Right cardiac atrium (tissue), 5 donors: ENCODE results near the gene GHRH. TPM values are rescaled to one million over a fixed set of nuclear protein-coding genes. Genes with fewer than 3 reads are reported as not detected.
A peak's percentile ranks its signal among the peaks of the same experiment; 100 is the strongest.

Experiments used
- ATAC-seq, 2 donors: fragments of 200-7000 bp; cut with Tn5 transposase; one replicate each; pipeline versions ENCODE4 v1.8.0 to v1.9.1; 2020; ENCODE audit warnings: moderate library complexity in 2 of 2, mild to moderate bottlenecking in 1 of 2
- DNase-seq, 3 donors: peaks; one replicate each; pipeline ENCODE4 v3.0.0-alpha.2; 2020
- H3K27ac ChIP-seq: one replicate; pipeline ENCODE4 v1.5.1; 2013; ENCODE audit warnings: mild to moderate bottlenecking, low read length, control low read depth, moderate library complexity
- H3K27me3 ChIP-seq: one replicate; pipeline ENCODE4 v1.6.1; 2013; ENCODE audit not compliant: control insufficient read depth, insufficient read depth
- H3K4me1 ChIP-seq: one replicate; pipeline ENCODE4 v1.6.1; 2013; ENCODE audit warnings: low read length; ENCODE audit not compliant: control insufficient read depth, insufficient read depth
- H3K4me3 ChIP-seq: one replicate; pipeline ENCODE4 v1.5.1; 2013; ENCODE audit warnings: low read length, control low read depth
- H3K9me3 ChIP-seq: one replicate; pipeline ENCODE4 v1.6.1; 2013; ENCODE audit warnings: low read length; ENCODE audit not compliant: control insufficient read depth
- WGBS: extraction: QIAGEN DNeasy Blood & Tissue Kit; methylation state at CpG from one replicate; pipeline ENCODE4 v1.1.7; 2013; 5-methylcytosine and 5-hydroxymethylcytosine counted together
- intact Hi-C, 4 donors: fragments of 100-400 bp; cut with DNase I; formaldehyde crosslinking; loops; one replicate each; pipeline versions ENCODE4 v1.11.0 to v1.14.0; 2022 to 2023
- polyA plus RNA-seq: library from polyadenylated mRNA; stranded (reverse); fragments of 200-250 nt; gene quantifications from one replicate; pipeline ENCODE4 v1.2.3, GENCODE V29; 2013
- total RNA-seq, 4 donors: library from RNA; stranded (reverse); fragmentation: NEBNext Ultra II Directional; extraction: Animal tissue kit (Norgen Biotek cat#: 25700); gene quantifications; one replicate each; pipeline ENCODE4 v1.2.1, GENCODE V29; 2021
- donor health status: healthy with polysubstance abuse.
- donor health status: DM: no; HTN: yes; CAD: no.
- donor health status: DM: no; HTN: no; CAD: no.
- donor health status: DM: no; HTN: yes; CAD: no; lungs with severe emphysema.
- donor health status: DM: yes; HTN: yes; CAD: no.

Gene GHRH
- total and polyA plus RNA-seq, 5 donors: 7.3 to 23.5 (median 17.2) TPM

GRCh38 chr20:37246736-37247135 is 14.9 kb downstream of the GHRH start:
- Histone ChIP-seq H3K27ac (no peak overlapping the region), H3K27me3 (no peaks in the 10 kb centered on the region), H3K4me3 (no peak overlapping the region), H3K4me1 (peaks cover 3% of the 10 kb centered on the region), H3K9me3 (no peaks in the 10 kb centered on the region)
- ATAC-seq (no peak), DNase-seq (no peak)
- WGBS: 94% methylated on average over 5 of the region's 5 CpGs
- intact Hi-C loops: loop anchor here in 1 of 4 donors (5.0 kb wide), 1 partner anchor 49 kb away; no protein-coding TSS in a partner anchor

DNA sequence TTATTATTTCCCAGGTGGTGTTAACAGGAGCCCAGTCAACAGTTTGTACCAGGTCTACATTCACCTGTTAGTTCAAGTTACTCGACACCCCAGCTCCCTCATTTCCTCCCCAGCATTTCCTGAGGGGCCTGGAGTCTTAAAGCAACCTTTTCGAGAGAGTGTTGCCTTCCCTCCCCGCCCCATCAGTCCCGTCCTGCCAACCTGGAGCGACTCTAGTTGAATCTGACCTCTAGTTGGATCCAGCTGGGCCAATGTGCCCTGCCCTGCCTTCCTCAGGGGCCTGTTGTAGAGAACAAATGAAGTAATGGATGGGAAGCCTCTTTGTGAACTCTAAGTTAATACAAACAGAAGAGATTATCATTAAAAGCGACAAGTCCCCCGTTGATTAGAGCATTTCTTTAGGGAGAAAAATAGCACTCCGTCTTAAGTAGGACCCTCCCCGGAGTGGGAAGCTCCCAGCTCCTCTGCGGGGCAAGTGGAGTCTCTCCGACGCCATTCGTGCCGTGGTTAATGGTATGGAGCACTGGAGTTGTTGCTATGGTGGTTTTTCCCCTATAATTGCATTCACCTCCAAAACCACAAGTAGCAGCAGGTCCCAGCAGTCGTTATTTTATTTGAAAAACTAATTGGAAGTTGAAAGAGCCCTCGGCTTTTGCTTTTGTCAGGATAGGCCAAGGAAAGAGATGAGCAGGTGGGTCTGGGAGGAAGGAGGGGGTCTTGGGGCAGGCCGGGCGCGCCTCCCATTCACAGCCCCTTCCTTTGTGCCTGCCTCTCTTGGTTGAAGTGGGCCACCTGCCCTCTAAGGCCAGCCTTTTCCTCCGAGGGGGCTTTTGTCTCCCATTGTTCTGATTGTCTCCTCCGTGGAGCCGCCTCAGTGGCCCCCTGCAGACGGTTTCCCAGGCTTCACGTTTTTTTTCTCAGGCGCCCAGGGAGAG is 16.1 kb downstream of the GHRH start:
- 82% methylated on average over 25 of the region's 25 CpGs for WGBS
- H3K9me3 ChIP-seq: no peaks in the 10 kb centered on the region
- no peak overlapping the region for H3K27ac ChIP-seq
- ATAC-seq: no peak
- no peaks in the 10 kb centered on the region for H3K27me3 ChIP-seq
- H3K4me1 ChIP-seq: peaks cover 5% of the 10 kb centered on the region
- no peak overlapping the region for H3K4me3 ChIP-seq
- no peak for DNase-seq
- intact Hi-C loops: loop anchor here in 1 of 4 donors (5.0 kb wide), 1 partner anchor 48 kb away; no protein-coding TSS in a partner anchor

GRCh38 chr20:37244572-37244957 is 17.0 kb downstream of the GHRH start:
- 84% methylated on average over 5 of the region's 5 CpGs for WGBS
- Histone ChIP-seq H3K27ac (no peak overlapping the region), H3K4me3 (no peak overlapping the region), H3K27me3 (no peaks in the 10 kb centered on the region), H3K9me3 (no peaks in the 10 kb centered on the region), H3K4me1 (peaks cover 5% of the 10 kb centered on the region)
- DNase-seq (no peak), ATAC-seq (no peak)
- intact Hi-C loops: no loop called here

GRCh38 chr20:37243937-37244571 is 17.6 kb downstream of the GHRH start:
- peak overlapping the region; percentile 16 for H3K27ac ChIP-seq
- intact Hi-C loops: no loop called here
- DNase-seq (peak; percentile 61 to 82 (median 75)), ATAC-seq (peak; percentile 62 to 66)
- H3K4me3 ChIP-seq: no peak overlapping the region
- no peaks in the 10 kb centered on the region for H3K27me3 ChIP-seq
- no peaks in the 10 kb centered on the region for H3K9me3 ChIP-seq
- H3K4me1 ChIP-seq: peaks cover 6% of the 10 kb centered on the region
- 55% methylated on average over 8 of the region's 8 CpGs for WGBS

DNA sequence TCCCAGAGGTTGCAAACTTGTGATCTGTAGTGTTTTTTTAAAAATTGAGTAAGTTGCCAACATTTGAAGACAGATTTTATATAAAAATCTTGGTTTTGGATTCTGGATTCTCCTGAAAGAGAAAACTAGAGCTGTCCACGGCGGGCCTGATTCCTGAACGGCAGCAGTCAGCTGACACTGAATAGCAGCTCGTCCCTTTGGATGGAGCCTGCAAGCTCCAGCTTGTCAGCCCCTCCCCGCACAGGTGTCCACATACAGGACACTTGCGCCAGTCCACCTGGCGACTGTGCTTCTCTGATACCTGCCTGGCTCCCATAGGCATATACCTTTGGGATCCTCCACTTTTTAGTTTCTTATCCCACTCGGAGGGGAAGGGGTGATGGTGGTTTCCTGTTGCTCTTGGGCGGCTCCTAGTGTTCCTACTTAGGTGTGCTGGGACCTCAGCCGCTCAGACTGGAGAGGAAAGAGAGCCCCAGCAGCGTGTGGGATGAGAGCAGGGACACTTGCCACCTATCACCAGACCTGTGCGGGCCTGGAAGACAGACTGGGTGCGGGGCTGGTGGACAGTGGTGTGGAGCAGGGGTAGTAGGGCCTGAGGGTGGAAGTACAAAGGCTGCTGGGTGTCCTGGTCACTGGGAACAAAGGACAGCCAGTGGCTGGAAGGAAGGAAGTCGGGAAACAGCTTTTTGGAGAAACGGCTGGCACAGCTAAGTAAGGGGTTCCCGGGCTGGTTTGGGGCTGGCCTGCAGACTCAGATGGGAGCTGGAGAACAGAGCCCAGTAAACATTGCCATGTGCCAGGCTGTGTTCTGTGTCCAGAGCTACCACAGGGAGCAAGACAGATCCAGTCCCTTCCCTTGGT is 18.3 kb downstream of the GHRH start:
- peak overlapping the region; percentile 16 for H3K27ac ChIP-seq
- 81% methylated on average over 16 of the region's 16 CpGs for WGBS
- intact Hi-C loops: no loop called here
- ATAC-seq (peak; percentile 23 to 43), DNase-seq (peak in 1 of 3 donors; percentile 50)
- H3K4me3 ChIP-seq: no peak overlapping the region
- H3K4me1 ChIP-seq: peaks cover 8% of the 10 kb centered on the region
- no peaks in the 10 kb centered on the region for H3K9me3 ChIP-seq
- no peaks in the 10 kb centered on the region for H3K27me3 ChIP-seq

- intact Hi-C loops: no loop called here
- no peak overlapping the region for H3K4me3 ChIP-seq
- ATAC-seq (no peak), DNase-seq (no peak)
- 75% methylated on average over 4 of the region's 4 CpGs for WGBS
- H3K27me3 ChIP-seq: no peaks in the 10 kb centered on the region
- peaks cover 8% of the 10 kb centered on the region for H3K4me1 ChIP-seq
- H3K9me3 ChIP-seq: no peaks in the 10 kb centered on the region
- no peak overlapping the region for H3K27ac ChIP-seq
Observed at GRCh38 chr20:37242503-37242902, 19.1 kb downstream of the GHRH start.

GRCh38 chr20:37240337-37241067 is 21.1 kb downstream of the GHRH start:
- no peak overlapping the region for H3K4me3 ChIP-seq
- peaks cover 8% of the 10 kb centered on the region for H3K4me1 ChIP-seq
- DNase-seq (no peak), ATAC-seq (no peak)
- H3K27ac ChIP-seq: no peak overlapping the region
- 76% methylated on average over 3 of the region's 3 CpGs for WGBS
- H3K9me3 ChIP-seq: no peaks in the 10 kb centered on the region
- intact Hi-C loops: no loop called here
- H3K27me3 ChIP-seq: no peaks in the 10 kb centered on the region

- Histone ChIP-seq H3K27ac (no peak overlapping the region), H3K27me3 (no peaks in the 10 kb centered on the region), H3K4me1 (peaks cover 8% of the 10 kb centered on the region), H3K9me3 (no peaks in the 10 kb centered on the region), H3K4me3 (no peak overlapping the region)
- intact Hi-C loops: no loop called here
- no peak for ATAC-seq
- no peak for DNase-seq
- 59% methylated on average over 1 of the region's 1 CpG for WGBS
Observed at GRCh38 chr20:37238935-37239451, 22.6 kb downstream of the GHRH start.

DNA sequence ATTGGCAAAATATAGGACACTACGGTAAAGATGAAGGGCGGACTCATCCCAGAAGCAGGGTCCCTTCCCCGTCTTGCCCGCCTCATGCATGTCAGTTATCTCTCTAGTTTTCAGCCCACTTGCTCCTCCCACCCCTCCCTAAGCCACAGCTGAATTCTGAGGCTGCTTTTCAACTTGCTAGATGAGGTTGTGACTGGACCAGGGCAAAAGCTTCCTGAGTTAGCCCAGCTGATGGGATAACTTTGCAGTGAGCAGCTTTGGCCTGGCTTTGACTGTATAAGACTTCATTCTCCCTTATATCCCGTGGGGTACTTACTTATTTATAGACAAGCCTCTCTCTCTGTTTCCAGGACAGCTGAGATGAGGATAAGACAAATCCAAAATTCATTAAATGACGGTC is 23.2 kb downstream of the GHRH start:
- ATAC-seq (no peak), DNase-seq (no peak)
- H3K4me3 ChIP-seq: no peak overlapping the region
- no peak overlapping the region for H3K27ac ChIP-seq
- peaks cover 6% of the 10 kb centered on the region for H3K4me1 ChIP-seq
- WGBS: 68% methylated on average over 6 of the region's 6 CpGs
- no peaks in the 10 kb centered on the region for H3K9me3 ChIP-seq
- intact Hi-C loops: no loop called here
- no peaks in the 10 kb centered on the region for H3K27me3 ChIP-seq

GRCh38 chr20:37237656-37238055 is 24.0 kb downstream of the GHRH start:
- DNase-seq (no peak), ATAC-seq (no peak)
- H3K27ac ChIP-seq: no peak overlapping the region
- H3K4me3 ChIP-seq: no peak overlapping the region
- WGBS: 93% methylated on average over 5 of the region's 5 CpGs
- intact Hi-C loops: no loop called here
- H3K27me3 ChIP-seq: no peaks in the 10 kb centered on the region
- peaks cover 6% of the 10 kb centered on the region for H3K4me1 ChIP-seq
- H3K9me3 ChIP-seq: no peaks in the 10 kb centered on the region
